Suprapubic skin (tissue), 4 donors: ENCODE measurements around the gene FNDC3A. TPM values are rescaled to one million over a fixed set of nuclear protein-coding genes. Genes with fewer than 3 reads are reported as not detected.

Experiments
- DNase-seq, 2 donors: peaks; one replicate each; pipeline ENCODE4 v3.0.0-alpha.2; 2019; ENCODE audit warnings: low spot score in 2 of 2
- H3K27ac ChIP-seq: fragments of 200-600 bp; sonication (generic); one replicate; pipeline ENCODE4 v1.5.1; 2019
- H3K27me3 ChIP-seq: fragments of 200-600 bp; sonication (generic); one replicate; pipeline ENCODE4 v1.5.1; 2019
- H3K36me3 ChIP-seq: fragments of 200-600 bp; sonication (generic); one replicate; pipeline ENCODE4 v1.5.1; 2019
- H3K4me1 ChIP-seq: fragments of 200-600 bp; sonication (generic); one replicate; pipeline ENCODE4 v1.5.1; 2019
- H3K4me3 ChIP-seq: fragments of 200-600 bp; sonication (generic); one replicate; pipeline ENCODE4 v1.5.1; 2019; ENCODE audit warnings: mild to moderate bottlenecking
- H3K9me3 ChIP-seq: fragments of 200-600 bp; sonication (generic); one replicate; pipeline ENCODE4 v1.5.1; 2019
- CTCF ChIP-seq, 2 donors: fragments of 200-600 bp in 1 of 2; fragments of 450-650 bp in 1 of 2; sonication (generic) in 1 of 2; IDR thresholded peaks; one replicate each; pipeline ENCODE4 v1.5.1; 2016 to 2019; ENCODE audit warnings: antibody characterized with exemption in 2 of 2, mild to moderate bottlenecking in 1 of 2, moderate library complexity in 1 of 2
- EP300 ChIP-seq: sonication (generic); formaldehyde crosslinking; IDR thresholded peaks from one replicate; pipeline ENCODE4 v1.6.1; 2017; ENCODE audit warnings: antibody characterized with exemption
- POLR2A ChIP-seq, 2 donors: fragments of 450-650 bp; IDR thresholded peaks; one replicate each; pipeline ENCODE4 v1.6.1; 2017; ENCODE audit warnings: antibody characterized with exemption in 2 of 2, mild to moderate bottlenecking in 2 of 2, moderate library complexity in 2 of 2
- POLR2AphosphoS5 ChIP-seq, 3 donors: sonication (generic); formaldehyde crosslinking; IDR thresholded peaks; one replicate each; pipeline ENCODE4 v1.6.1; 2017; ENCODE audit warnings: antibody characterized with exemption in 3 of 3
- WGBS: methylation state at CpG from one replicate; pipeline ENCODE4 v1.1.5; 2018; 5-methylcytosine and 5-hydroxymethylcytosine counted together
- total RNA-seq, 4 donors: library from RNA; depleted of rRNA; stranded (reverse); fragments of >200 nt; gene quantifications; one replicate each; pipeline ENCODE4 v1.1.0, GENCODE V29; 2016

Gene FNDC3A
- total RNA-seq, 4 donors from 2014 or later: 19.9 to 30.7 (median 24.9) TPM

- no peaks in the 10 kb centered on the region for H3K36me3 ChIP-seq
- H3K4me1 ChIP-seq: no peaks in the 10 kb centered on the region
- TF ChIP-seq POLR2A (IDR thresholded peaks at IDR 0.05) (no peak), POLR2AphosphoS5 (IDR thresholded peaks at IDR 0.05) (no peak), EP300 (no peak), CTCF (IDR thresholded peaks at IDR 0.05) (no peak)
- 52% methylated on average over 2 of the region's 2 CpGs for WGBS
- no peaks in the 10 kb centered on the region for H3K27me3 ChIP-seq
- no peak overlapping the region for H3K27ac ChIP-seq
- no peak overlapping the region for H3K4me3 ChIP-seq
- H3K9me3 ChIP-seq: no peaks in the 10 kb centered on the region
- DNase-seq: no peak
Measured at GRCh38 chr13:48965736-48966135, 10.0 kb upstream of the FNDC3A start.

GRCh38 chr13:48969685-48970084 lies 6.0 kb upstream of the FNDC3A start:
- Histone ChIP-seq H3K27me3 (no peaks in the 10 kb centered on the region), H3K27ac (no peak overlapping the region), H3K36me3 (no peaks in the 10 kb centered on the region), H3K4me1 (peaks cover 4% of the 10 kb centered on the region), H3K9me3 (no peaks in the 10 kb centered on the region), H3K4me3 (no peak overlapping the region)
- no peak for DNase-seq
- TF ChIP-seq CTCF (IDR thresholded peaks at IDR 0.05): no peak
- TF ChIP-seq POLR2A (IDR thresholded peaks at IDR 0.05): no peak
- no peak for TF ChIP-seq POLR2AphosphoS5 (IDR thresholded peaks at IDR 0.05)
- TF ChIP-seq EP300: no peak
- 28% methylated on average over 1 of the region's 1 CpG for WGBS

GRCh38 chr13:48973845-48974431 lies 1.8 kb upstream of the FNDC3A start:
- DNase-seq: no peak
- 100% methylated on average over 1 of the region's 1 CpG for WGBS
- TF ChIP-seq POLR2A (IDR thresholded peaks at IDR 0.05) (no peak), EP300 (no peak), POLR2AphosphoS5 (IDR thresholded peaks at IDR 0.05) (no peak), CTCF (IDR thresholded peaks at IDR 0.05) (no peak)
- H3K27ac ChIP-seq: no peak overlapping the region
- no peak overlapping the region for H3K4me3 ChIP-seq
- H3K36me3 ChIP-seq: no peaks in the 10 kb centered on the region
- peaks cover 22% of the 10 kb centered on the region for H3K4me1 ChIP-seq
- H3K9me3 ChIP-seq: no peaks in the 10 kb centered on the region
- H3K27me3 ChIP-seq: no peaks in the 10 kb centered on the region

- no peaks in the 10 kb centered on the region for H3K36me3 ChIP-seq
- WGBS: under 1% methylated on average over 19 of the region's 50 CpGs
- peaks cover 25% of the 10 kb centered on the region for H3K4me1 ChIP-seq
- H3K9me3 ChIP-seq: no peaks in the 10 kb centered on the region
- DNase-seq: peak; percentile 81
- H3K27me3 ChIP-seq: no peaks in the 10 kb centered on the region
- peak overlapping the region; percentile 98 for H3K27ac ChIP-seq
- H3K4me3 ChIP-seq: peak overlapping the region; percentile 91
- no peak for TF ChIP-seq CTCF (IDR thresholded peaks at IDR 0.05)
- no peak for TF ChIP-seq EP300
- TF ChIP-seq POLR2A (IDR thresholded peaks at IDR 0.05): peak in 1 of 2 donors; percentile 76
- peak in 1 of 3 donors; percentile 8 for TF ChIP-seq POLR2AphosphoS5 (IDR thresholded peaks at IDR 0.05)
Measured at GRCh38 chr13:48975101-48975855, 434 bp upstream of the FNDC3A start.

GRCh38 chr13:48976576-48977285 lies 1.0 kb downstream of the FNDC3A start:
- TF ChIP-seq EP300 (no peak), POLR2A (IDR thresholded peaks at IDR 0.05) (no peak)
- H3K4me1 ChIP-seq: peaks cover 25% of the 10 kb centered on the region

More at GRCh38 chr13:48976576-48977285, 1.0 kb downstream of the FNDC3A start:
- H3K27me3 ChIP-seq: no peaks in the 10 kb centered on the region
- WGBS: under 1% methylated on average over 19 of the region's 40 CpGs
- peak overlapping the region; percentile 98 for H3K27ac ChIP-seq
- peak in 1 of 2 donors; percentile 80 for DNase-seq
- H3K36me3 ChIP-seq: no peaks in the 10 kb centered on the region
- H3K4me3 ChIP-seq: peak overlapping the region; percentile 91
- no peaks in the 10 kb centered on the region for H3K9me3 ChIP-seq
